SK-N-SH (cell line): Measurements from ENCODE around the gene MYH3.

Experiments used
- EP300 ChIP-seq, 2 experiments: IDR thresholded peaks; 2 replicates each; pipeline versions ENCODE4 v1.4.0 to v1.6.1; 2012; ENCODE audit warnings: borderline replicate concordance in 1 of 2, low read depth in 1 of 2, low read length in 1 of 2
- NFIC ChIP-seq: IDR thresholded peaks from 2 replicates; pipeline ENCODE4 v1.4.0; 2012; ENCODE audit warnings: borderline replicate concordance
- POLR2AphosphoS5 ChIP-seq: IDR thresholded peaks from 2 replicates; pipeline ENCODE4 v1.6.1; 2012; ENCODE audit warnings: low read depth, low read length
- TCF12 ChIP-seq: IDR thresholded peaks from 2 replicates; pipeline ENCODE4 v1.4.0; 2012

GRCh38 chr17:10664571-10664970 is 7.5 kb upstream of the MYH3 start:
- TF ChIP-seq NFIC (no peak), POLR2AphosphoS5 (no peak), EP300 (IDR thresholded peaks at IDR 0.05; ENCODE audit: borderline replicate concordance in 1 of 2, low read depth in 1 of 2, low read length in 1 of 2) (no peak), TCF12 (no peak)
